GM21528 (cell line): ENCODE data around the gene MAP4.

Source experiments
- ATAC-seq: cut with Tn5 transposase; IDR thresholded peaks from one replicate; pipeline ENCODE4 v1.9.1; 2021; ENCODE audit warnings: mild to moderate bottlenecking, moderate library complexity; ENCODE audit not compliant: unreplicated experiment, low FRiP score

Gene MAP4

GRCh38 chr3:47964740-47965139 lies 51.5 kb downstream of the MAP4 start:
- ATAC-seq = no peak

GRCh38 chr3:47961815-47962606 lies 54.2 kb downstream of the MAP4 start:
- no peak for ATAC-seq

GRCh38 chr3:47961036-47961435 lies 55.2 kb downstream of the MAP4 start:
- no peak for ATAC-seq

GRCh38 chr3:47956521-47956920 lies 59.7 kb downstream of the MAP4 start:
- ATAC-seq = no peak

GRCh38 chr3:47954567-47954966 lies 61.6 kb downstream of the MAP4 start:
- no peak for ATAC-seq

GRCh38 chr3:47950453-47951169 lies 65.6 kb downstream of the MAP4 start:
- no peak for ATAC-seq

- ATAC-seq = no peak
Observed at GRCh38 chr3:47949979-47950378, 66.2 kb downstream of the MAP4 start.

GRCh38 chr3:47940232-47940631 lies 76.0 kb downstream of the MAP4 start:
- ATAC-seq = no peak

GRCh38 chr3:47932421-47932820 lies 83.8 kb downstream of the MAP4 start:
- ATAC-seq = no peak

- no peak for ATAC-seq
Observed at GRCh38 chr3:47930979-47931378, 85.2 kb downstream of the MAP4 start.

- no peak for ATAC-seq
Observed at GRCh38 chr3:47916696-47917095, 99.5 kb downstream of the MAP4 start.

- no peak for ATAC-seq
Observed at GRCh38 chr3:47916201-47916600, 100.0 kb downstream of the MAP4 start.

GRCh38 chr3:47912006-47912504 lies 104.2 kb downstream of the MAP4 start:
- ATAC-seq = no peak

- ATAC-seq = no peak
Observed at GRCh38 chr3:47910777-47911440, 105.3 kb downstream of the MAP4 start.

- ATAC-seq = no peak
Observed at GRCh38 chr3:47910233-47910632, 106.0 kb downstream of the MAP4 start.

- ATAC-seq = no peak
Observed at GRCh38 chr3:47909607-47910006, 106.6 kb downstream of the MAP4 start.

- no peak for ATAC-seq
Observed at GRCh38 chr3:47908744-47909143, 107.5 kb downstream of the MAP4 start.

- no peak for ATAC-seq
Observed at GRCh38 chr3:47907784-47908183, 108.4 kb downstream of the MAP4 start.

GRCh38 chr3:47902746-47903145 lies 113.5 kb downstream of the MAP4 start:
- no peak for ATAC-seq

- ATAC-seq = no peak
Observed at GRCh38 chr3:47901280-47901833, 114.9 kb downstream of the MAP4 start.
